Lower leg skin (tissue), 4 donors: ENCODE results near the gene ZNF341. TPM values are rescaled to one million over a fixed set of nuclear protein-coding genes. Genes with fewer than 3 reads are reported as not detected.

Source experiments
- DNase-seq, 2 donors: peaks; one replicate each; pipeline ENCODE4 v3.0.0-alpha.2; 2019; ENCODE audit warnings: low spot score in 2 of 2
- H3K4me3 ChIP-seq: fragments of 200-600 bp; sonication (generic); 2 replicates; pipeline ENCODE4 v1.5.1; 2017; ENCODE audit warnings: mild to moderate bottlenecking, low read depth; ENCODE audit not compliant: poor library complexity, severe bottlenecking
- POLR2A ChIP-seq, 2 donors: fragments of 450-650 bp; IDR thresholded peaks; one replicate each; pipeline ENCODE4 v1.6.1; 2016 to 2017; ENCODE audit warnings: antibody characterized with exemption in 2 of 2, mild to moderate bottlenecking in 1 of 2, moderate library complexity in 1 of 2
- WGBS, 2 donors: methylation state at CpG; one replicate each; pipeline ENCODE4 v1.1.5; 2018; 5-methylcytosine and 5-hydroxymethylcytosine counted together
- intact Hi-C: fragments of 100-400 bp; cut with DNase I; formaldehyde crosslinking; loops from one replicate; pipeline ENCODE4 v1.15.0; 2023; ENCODE audit warnings: low total_unique reads
- total RNA-seq, 4 donors: library from RNA; depleted of rRNA; stranded (reverse); fragments of >200 nt; gene quantifications; one replicate each; pipeline ENCODE4 v1.1.0, GENCODE V29; 2016
- TF ChIP-seq, protein P1 (sequence below), 3 donors: fragments of 450-650 bp; IDR thresholded peaks; one replicate each; pipeline ENCODE4 v1.5.1; 2016; ENCODE audit warnings: antibody characterized with exemption in 3 of 3, mild to moderate bottlenecking in 3 of 3, moderate library complexity in 2 of 3

ZNF341 gene
- total RNA-seq, 4 donors from 2014 or later: 3.5 to 5.4 (median 4.2) TPM

DNA sequence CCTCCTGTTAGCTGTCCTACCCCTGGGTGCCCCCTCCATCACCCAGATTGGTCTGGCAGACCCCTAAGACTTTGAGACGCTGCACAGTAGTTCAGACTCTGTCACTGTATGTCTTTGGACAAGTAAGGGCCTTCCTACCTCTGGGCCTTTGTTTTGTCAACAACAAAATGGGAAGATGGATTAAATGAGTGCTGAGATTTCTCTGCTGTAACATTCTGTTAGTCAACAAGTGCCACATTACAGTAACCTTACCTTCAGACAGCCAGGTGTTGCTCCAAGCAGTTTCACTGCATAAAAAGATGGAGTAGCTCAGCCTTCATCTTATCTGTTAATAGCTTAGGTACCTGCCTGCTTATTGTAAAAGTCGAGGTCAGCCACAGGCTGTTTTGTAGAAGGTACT, 95.3 kb downstream of the ZNF341 start:
- TF ChIP-seq POLR2A (IDR thresholded peaks at IDR 0.05): no peak
- TF ChIP-seq, protein P1, sequence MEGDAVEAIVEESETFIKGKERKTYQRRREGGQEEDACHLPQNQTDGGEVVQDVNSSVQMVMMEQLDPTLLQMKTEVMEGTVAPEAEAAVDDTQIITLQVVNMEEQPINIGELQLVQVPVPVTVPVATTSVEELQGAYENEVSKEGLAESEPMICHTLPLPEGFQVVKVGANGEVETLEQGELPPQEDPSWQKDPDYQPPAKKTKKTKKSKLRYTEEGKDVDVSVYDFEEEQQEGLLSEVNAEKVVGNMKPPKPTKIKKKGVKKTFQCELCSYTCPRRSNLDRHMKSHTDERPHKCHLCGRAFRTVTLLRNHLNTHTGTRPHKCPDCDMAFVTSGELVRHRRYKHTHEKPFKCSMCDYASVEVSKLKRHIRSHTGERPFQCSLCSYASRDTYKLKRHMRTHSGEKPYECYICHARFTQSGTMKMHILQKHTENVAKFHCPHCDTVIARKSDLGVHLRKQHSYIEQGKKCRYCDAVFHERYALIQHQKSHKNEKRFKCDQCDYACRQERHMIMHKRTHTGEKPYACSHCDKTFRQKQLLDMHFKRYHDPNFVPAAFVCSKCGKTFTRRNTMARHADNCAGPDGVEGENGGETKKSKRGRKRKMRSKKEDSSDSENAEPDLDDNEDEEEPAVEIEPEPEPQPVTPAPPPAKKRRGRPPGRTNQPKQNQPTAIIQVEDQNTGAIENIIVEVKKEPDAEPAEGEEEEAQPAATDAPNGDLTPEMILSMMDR (IDR thresholded peaks at IDR 0.05): no peak
- intact Hi-C loops: no loop called here
- 81 to 82% methylated on average over 2 of the region's 2 CpGs for WGBS, 2 donors
- no peak for DNase-seq
- no peak overlapping the region for H3K4me3 ChIP-seq

DNA sequence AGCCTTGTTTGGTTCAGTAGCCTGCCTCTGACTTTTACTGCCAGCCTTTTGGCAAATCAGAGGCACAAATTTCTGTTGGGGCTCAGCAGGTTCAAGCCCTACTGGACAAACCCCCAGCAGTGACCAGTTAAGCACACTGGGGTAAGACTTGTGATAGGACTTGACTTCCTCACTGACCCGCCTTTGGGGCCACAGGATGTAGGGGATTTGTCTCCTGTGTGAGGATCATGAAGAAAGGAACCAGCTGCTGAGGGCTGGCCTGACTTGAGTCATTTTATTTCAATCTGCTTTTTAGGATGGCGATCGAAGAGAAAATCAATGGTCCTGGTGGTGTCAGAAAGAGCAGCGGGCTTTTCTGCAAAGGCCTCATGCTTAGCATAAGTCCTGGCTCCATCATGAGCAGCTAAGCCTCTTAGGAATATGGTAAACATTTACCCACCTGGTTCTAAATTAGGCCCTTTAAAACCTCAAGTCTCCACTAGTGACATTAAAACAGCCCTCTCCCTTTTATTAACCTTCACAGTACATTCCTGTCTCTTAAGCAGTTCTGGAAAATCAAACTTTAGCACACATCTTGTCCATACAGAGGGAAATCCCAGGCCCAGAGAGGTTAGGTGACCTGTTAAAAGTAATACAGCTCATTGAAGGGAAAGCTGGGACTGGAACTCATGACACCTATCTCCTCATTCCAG, 96.0 kb downstream of the ZNF341 start:
- H3K4me3 ChIP-seq: no peak overlapping the region
- WGBS, 2 donors: 92% methylated on average over 4 of the region's 4 CpGs
- TF ChIP-seq POLR2A (IDR thresholded peaks at IDR 0.05): no peak
- TF ChIP-seq, protein P1 (IDR thresholded peaks at IDR 0.05): no peak
- DNase-seq: no peak
- intact Hi-C loops: no loop called here

DNA sequence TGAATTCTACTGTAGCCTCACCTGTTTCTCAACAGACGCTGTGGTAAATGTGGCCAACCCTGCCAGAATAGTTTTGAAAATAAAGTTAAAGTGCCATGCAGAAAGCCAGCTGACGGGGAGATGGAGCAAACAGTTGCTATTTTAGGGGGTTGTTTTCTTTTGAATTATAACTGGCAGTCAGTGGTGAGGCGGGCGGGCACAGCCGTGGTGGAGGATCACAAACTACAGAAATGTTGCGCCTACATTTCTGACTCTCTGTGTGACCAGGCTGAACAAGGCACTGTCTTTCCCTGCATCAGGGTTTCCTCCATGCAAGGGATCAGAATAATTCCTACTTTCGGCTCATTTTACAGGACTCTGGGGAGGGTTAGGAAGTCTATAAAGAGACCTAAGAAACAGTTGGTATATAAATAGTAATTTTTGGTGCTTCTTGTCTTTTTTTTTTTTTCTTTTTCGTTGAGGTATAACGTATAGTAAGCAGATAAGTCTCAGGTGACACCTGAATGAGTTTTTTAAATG, 96.6 kb downstream of the ZNF341 start:
- intact Hi-C loops: no loop called here
- no peak for DNase-seq
- H3K4me3 ChIP-seq: no peak overlapping the region
- 66 to 67% methylated on average over 9 of the region's 9 CpGs for WGBS, 2 donors
- TF ChIP-seq, protein P1 (IDR thresholded peaks at IDR 0.05): no peak
- no peak for TF ChIP-seq POLR2A (IDR thresholded peaks at IDR 0.05)

DNA sequence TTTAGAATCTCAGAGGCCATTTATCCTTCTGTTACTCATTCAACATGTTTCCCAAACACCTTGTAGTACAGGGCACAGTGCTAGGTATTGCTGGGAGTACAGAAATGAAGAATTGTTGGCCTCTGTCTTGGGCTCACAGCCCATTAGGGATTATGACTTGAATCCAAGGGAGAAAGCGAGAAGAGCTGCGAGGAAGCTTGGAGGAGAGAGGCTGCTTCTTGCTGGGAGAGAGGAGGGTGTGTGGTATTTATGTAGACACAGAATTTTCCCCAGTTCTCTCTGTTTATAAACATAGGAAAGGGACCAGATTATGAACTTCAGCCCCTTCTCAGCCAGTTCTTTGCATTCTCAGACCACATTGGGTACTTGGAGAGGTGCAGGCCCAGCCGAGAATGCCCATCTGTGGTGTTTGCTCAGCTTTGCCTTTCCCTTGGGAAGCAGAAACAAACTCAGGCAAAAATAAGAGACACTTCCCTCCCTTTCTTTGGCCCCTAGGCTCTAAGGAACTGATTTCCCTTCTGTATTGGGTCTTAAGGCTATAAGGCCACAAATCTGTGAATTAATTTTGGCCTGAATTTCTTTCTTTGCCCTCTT, 97.3 kb downstream of the ZNF341 start:
- WGBS, 2 donors: 41 to 65% methylated on average over 3 of the region's 3 CpGs
- DNase-seq: no peak
- H3K4me3 ChIP-seq: no peak overlapping the region
- no peak for TF ChIP-seq POLR2A (IDR thresholded peaks at IDR 0.05)
- TF ChIP-seq, protein P1 (IDR thresholded peaks at IDR 0.05): no peak
- intact Hi-C loops: no loop called here

DNA sequence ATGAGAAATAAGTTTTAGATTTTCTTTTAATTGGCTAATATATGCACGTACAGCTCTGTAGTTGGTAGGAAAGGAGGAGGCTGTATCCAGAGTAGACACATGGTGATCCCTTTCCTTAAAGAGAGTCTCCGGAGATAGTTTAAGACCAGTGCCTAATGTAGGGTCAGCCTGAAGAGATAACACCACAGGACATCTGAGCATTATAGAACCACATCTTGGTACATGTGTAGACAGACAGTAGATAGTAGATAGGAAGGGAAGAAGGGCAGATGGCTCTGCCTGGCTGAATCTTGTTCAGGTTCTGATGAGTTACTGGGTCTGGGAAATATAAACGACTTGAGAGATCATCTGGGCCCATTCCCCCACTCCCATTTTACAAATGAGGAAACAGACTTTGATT, 97.8 kb downstream of the ZNF341 start:
- 75 to 76% methylated on average over 3 of the region's 3 CpGs for WGBS, 2 donors
- no peak overlapping the region for H3K4me3 ChIP-seq
- intact Hi-C loops: no loop called here
- TF ChIP-seq, protein P1 (IDR thresholded peaks at IDR 0.05): no peak
- TF ChIP-seq POLR2A (IDR thresholded peaks at IDR 0.05): no peak
- no peak for DNase-seq
